Measurements from ENCODE around the gene PAAF1. TPM values are rescaled to one million over a fixed set of nuclear protein-coding genes. Genes with fewer than 3 reads are reported as not detected.

PAAF1 gene
- polyA plus RNA-seq, 2 of the 4 experiments (the other 2 are of a cell fraction), result 16.6 to 25.1 TPM

DNA sequence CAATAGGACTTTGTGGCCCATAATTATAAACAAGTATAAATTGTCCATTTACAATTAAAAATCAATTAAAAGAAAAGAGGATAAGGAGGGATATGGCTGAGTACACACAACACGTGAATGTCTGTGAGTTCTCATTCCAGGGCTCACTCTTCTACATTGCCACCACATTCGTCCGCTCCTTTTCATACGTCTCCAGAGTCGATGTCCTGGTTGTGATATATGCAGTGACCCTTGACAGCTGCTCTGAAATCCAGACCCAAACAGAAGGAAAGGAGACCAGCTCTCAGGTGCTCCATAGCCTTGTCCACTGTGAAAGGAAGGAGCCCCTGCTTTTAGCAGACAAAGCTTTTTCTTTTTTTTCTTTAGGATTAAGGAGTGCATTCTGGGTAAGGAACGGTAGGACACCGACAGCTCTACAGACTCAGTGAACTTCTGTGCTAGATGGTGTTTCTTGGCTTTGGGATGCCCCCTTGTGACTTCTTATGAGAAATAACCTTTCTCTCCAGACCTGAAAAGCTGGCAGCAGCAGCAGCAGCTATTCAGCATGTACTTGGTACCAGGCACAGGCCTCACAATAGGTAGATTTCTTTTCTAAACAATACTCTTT is 54.3 kb downstream of the PAAF1 start:
- ATAC-seq (peak; percentile 98 to 100), DNase-seq (ENCODE audit: low read depth in 1 of 2, low spot score in 1 of 2) (peak; percentile 49 to 87), FAIRE-seq (peak; percentile 49)
- TF ChIP-seq KDM1A (IDR thresholded peaks at IDR 0.05; ENCODE audit: low read depth) (no peak), EHF (CRISPR knock-in tag; IDR thresholded peaks at IDR 0.05) (no peak), SMC3 (IDR thresholded peaks at IDR 0.05) (peak; percentile 75), HEYL (CRISPR knock-in tag; IDR thresholded peaks at IDR 0.05) (no peak), HDAC2 (IDR thresholded peaks at IDR 0.05) (no peak), GATA3 (IDR thresholded peaks at IDR 0.05; ENCODE audit: borderline replicate concordance) (no peak), NPAS2 (CRISPR knock-in tag; IDR thresholded peaks at IDR 0.05; ENCODE audit: borderline replicate concordance) (no peak), CEBPB (IDR thresholded peaks at IDR 0.05) (no peak), RAD21 (conservative IDR thresholded peaks at IDR 0.05 in 1 of 2, IDR thresholded peaks at IDR 0.05 in 1 of 2) (peak; percentile 83 to 89), MAFK (IDR thresholded peaks at IDR 0.05; ENCODE audit: partially characterized antibody) (no peak), EP300 (IDR thresholded peaks at IDR 0.05) (no peak), SREBF2 (IDR thresholded peaks at IDR 0.05) (no peak)
- TF ChIP-seq, protein P1, sequence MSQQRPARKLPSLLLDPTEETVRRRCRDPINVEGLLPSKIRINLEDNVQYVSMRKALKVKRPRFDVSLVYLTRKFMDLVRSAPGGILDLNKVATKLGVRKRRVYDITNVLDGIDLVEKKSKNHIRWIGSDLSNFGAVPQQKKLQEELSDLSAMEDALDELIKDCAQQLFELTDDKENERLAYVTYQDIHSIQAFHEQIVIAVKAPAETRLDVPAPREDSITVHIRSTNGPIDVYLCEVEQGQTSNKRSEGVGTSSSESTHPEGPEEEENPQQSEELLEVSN (IDR thresholded peaks at IDR 0.05; ENCODE audit: borderline replicate concordance, low read depth), result no peak
- TF ChIP-seq, protein P2, sequence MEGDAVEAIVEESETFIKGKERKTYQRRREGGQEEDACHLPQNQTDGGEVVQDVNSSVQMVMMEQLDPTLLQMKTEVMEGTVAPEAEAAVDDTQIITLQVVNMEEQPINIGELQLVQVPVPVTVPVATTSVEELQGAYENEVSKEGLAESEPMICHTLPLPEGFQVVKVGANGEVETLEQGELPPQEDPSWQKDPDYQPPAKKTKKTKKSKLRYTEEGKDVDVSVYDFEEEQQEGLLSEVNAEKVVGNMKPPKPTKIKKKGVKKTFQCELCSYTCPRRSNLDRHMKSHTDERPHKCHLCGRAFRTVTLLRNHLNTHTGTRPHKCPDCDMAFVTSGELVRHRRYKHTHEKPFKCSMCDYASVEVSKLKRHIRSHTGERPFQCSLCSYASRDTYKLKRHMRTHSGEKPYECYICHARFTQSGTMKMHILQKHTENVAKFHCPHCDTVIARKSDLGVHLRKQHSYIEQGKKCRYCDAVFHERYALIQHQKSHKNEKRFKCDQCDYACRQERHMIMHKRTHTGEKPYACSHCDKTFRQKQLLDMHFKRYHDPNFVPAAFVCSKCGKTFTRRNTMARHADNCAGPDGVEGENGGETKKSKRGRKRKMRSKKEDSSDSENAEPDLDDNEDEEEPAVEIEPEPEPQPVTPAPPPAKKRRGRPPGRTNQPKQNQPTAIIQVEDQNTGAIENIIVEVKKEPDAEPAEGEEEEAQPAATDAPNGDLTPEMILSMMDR (IDR thresholded peaks at IDR 0.05), result peak; percentile 72
- ChIA-PET POLR2A (interaction anchor here (1.1 to 1.6 kb wide), 4 partner anchors 143 to 452 kb away, joined by 3 to 9 read pairs (median 5); partner anchors contain the start of genes MRPL48 and RAB6A), CTCF (interaction anchor here (0.5 to 2.0 kb wide), 43 partner anchors 9 to 354 kb away, joined by 3 to 19 read pairs (median 4); partner anchors contain the start of gene RAB6A)
- Histone ChIP-seq H3K27ac (no peak overlapping the region), H3K9me3 (no peaks in the 10 kb centered on the region), H3K4me2 (no peak overlapping the region), H3K4me1 (no peaks in the 10 kb centered on the region), H3K4me3 (no peak overlapping the region)
- WGBS (ENCODE audit: missing lambda C conversion rate), result 62% methylated on average over 7 of the region's 7 CpGs

DNA sequence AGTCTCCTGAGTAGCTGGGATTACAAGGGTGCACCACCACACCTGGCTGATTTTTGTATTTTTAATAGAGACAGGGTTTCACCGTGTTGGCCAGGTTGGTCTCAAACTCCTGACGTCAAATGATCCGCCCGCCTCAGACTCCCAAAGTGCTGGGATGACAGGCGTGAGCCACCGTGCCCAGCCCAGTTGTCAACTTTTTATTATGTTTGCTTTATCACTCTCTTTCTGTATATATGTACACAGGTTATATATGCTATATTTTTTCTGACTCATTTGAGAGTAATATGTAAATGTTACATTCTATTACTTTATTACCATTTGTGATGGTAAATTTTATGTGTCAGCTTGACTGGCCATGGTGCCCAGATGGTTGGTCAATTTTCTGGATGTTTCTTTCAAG is 55.2 kb downstream of the PAAF1 start:
- 79% methylated on average over 6 of the region's 6 CpGs for WGBS (ENCODE audit: missing lambda C conversion rate)
- TF ChIP-seq TP53 (CRISPR knock-in tag; IDR thresholded peaks at IDR 0.05) (no peak), FOSB (CRISPR knock-in tag; IDR thresholded peaks at IDR 0.05) (no peak), MYC (IDR thresholded peaks at IDR 0.05; ENCODE audit: borderline replicate concordance, low read length) (no peak), HOXA7 (CRISPR knock-in tag; IDR thresholded peaks at IDR 0.05) (no peak), FOSL2 (IDR thresholded peaks at IDR 0.05) (no peak), FOSL2 (CRISPR knock-in tag; IDR thresholded peaks at IDR 0.05) (no peak), POLR2A (IDR thresholded peaks at IDR 0.05; ENCODE audit: low read length) (no peak), PHF8 (IDR thresholded peaks at IDR 0.05; ENCODE audit: borderline replicate concordance, low read depth) (no peak), SREBF2 (IDR thresholded peaks at IDR 0.05) (no peak), MAFK (IDR thresholded peaks at IDR 0.05; ENCODE audit: partially characterized antibody) (no peak), NR3C1 (IDR thresholded peaks at IDR 0.05) (no peak), RARB (CRISPR knock-in tag; IDR thresholded peaks at IDR 0.05) (no peak)
- TF ChIP-seq, protein P3, sequence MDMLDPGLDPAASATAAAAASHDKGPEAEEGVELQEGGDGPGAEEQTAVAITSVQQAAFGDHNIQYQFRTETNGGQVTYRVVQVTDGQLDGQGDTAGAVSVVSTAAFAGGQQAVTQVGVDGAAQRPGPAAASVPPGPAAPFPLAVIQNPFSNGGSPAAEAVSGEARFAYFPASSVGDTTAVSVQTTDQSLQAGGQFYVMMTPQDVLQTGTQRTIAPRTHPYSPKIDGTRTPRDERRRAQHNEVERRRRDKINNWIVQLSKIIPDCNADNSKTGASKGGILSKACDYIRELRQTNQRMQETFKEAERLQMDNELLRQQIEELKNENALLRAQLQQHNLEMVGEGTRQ (IDR thresholded peaks at IDR 0.05), result no peak
- TF ChIP-seq, protein P4, sequence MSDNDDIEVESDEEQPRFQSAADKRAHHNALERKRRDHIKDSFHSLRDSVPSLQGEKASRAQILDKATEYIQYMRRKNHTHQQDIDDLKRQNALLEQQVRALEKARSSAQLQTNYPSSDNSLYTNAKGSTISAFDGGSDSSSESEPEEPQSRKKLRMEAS (IDR thresholded peaks at IDR 0.05), result no peak
- ATAC-seq (no peak), DNase-seq (ENCODE audit: low read depth in 1 of 2, low spot score in 1 of 2) (no peak), FAIRE-seq (no peak)
- ChIA-PET CTCF (interaction anchor here (0.6 to 2.0 kb wide), 41 partner anchors 8 to 355 kb away, joined by 3 to 19 read pairs (median 4); no protein-coding TSS in a partner anchor), POLR2A (interaction anchor here (1.1 to 1.6 kb wide), 4 partner anchors 144 to 453 kb away, joined by 3 to 9 read pairs (median 5); partner anchors contain the start of genes MRPL48 and RAB6A)
- H3K4me2 ChIP-seq, result no peak overlapping the region
- no peaks in the 10 kb centered on the region for H3K4me1 ChIP-seq
- H3K27ac ChIP-seq, result no peak overlapping the region
- no peaks in the 10 kb centered on the region for H3K9me3 ChIP-seq
- no peak overlapping the region for H3K4me3 ChIP-seq

Data from A549 (cell line).